ENCODE measurements around the gene RABL6.
A peak's percentile ranks its signal among the peaks of the same experiment; 100 is the strongest.
"Not testable (repeated sequence)": the region's sequence is repeated elsewhere in the genome, so short reads cannot be mapped to it uniquely, and the experiment has no call there.

Gene RABL6

GRCh38 chr9:136794281-136794999 is 13.3 kb upstream of the RABL6 start:
- no peak for DNase-seq (ENCODE audit: low read depth)

- DNase-seq (ENCODE audit: low read depth), result no peak
Measured at GRCh38 chr9:136795000-136795348, 12.8 kb upstream of the RABL6 start.

DNA sequence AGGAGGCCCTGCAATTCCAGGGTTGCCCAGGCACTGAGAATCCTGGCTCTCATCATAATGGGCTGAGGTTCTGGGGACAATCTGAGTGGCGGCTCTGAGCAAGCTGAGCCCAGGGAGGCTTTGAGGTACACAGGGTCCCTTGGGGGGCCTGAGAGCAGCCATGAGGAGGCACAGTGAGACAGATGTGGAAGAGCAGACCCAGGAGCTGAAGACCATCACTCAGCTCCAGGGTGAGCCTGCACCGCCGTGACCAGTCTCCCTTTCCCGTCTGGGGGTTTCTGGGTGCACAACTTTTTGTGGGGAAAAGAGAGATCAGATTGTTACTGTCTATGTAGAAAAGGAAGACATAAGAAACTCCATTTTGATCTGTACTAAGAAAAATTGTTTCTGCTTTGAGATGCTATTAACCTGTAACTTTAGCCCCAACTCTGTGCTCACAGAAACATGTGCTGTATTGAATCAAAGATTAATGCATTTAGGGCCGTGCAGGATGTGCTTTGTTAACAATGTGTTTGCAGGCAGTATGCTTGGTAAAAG is 11.4 kb upstream of the RABL6 start, which contains the start of gene CCDC183:
TSS of gene CCDC183 (plus strand) at position 101 of the 537 bp plus-strand sequence. CDS start at position 161, 60 bp downstream.
- DNase-seq (ENCODE audit: low read depth), result no peak

- DNase-seq (ENCODE audit: low read depth), result not testable (repeated sequence)
Measured at GRCh38 chr9:136796775-136797347, 10.9 kb upstream of the RABL6 start.

- DNase-seq (ENCODE audit: low read depth), result no peak
Measured at GRCh38 chr9:136798708-136799078, 9.1 kb upstream of the RABL6 start.

DNA sequence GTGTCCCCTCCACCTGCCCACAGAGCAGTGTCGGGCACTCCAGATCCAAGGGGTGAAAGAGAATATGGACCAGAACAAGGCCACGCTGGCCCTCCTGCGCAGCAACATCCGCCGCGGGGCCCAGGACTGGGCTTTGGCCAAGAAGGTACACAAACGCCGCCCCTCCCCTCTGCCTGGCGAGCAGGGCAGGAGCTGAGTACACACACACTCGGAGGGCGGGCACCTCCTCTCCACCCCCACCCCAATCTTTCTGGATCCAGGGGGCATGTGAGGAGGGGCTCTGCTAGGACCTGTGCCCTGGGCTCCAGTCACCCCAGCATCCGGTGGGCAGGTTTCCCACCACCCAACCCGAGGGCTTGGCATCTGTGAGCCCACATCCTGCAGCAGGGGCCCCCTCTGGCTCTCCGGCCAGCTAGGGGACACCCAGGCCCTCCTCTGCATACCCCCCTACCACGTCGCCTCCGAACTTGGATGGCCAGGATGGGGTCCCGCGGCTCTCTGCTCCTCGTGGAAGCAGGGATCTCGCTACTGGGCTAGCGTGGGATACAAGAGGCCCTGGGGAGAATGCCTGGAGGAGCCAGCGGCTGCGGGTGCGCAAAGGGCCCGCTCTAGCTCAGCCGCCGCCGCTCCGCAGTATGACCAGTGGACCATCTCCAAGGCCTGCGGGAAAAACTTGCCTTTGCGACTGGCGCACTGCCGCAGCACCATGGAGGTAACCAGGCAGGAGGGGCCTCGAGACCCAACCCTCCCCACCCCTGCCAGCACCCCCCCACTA is 8.5 kb upstream of the RABL6 start:
- no peak for DNase-seq (ENCODE audit: low read depth)

DNA sequence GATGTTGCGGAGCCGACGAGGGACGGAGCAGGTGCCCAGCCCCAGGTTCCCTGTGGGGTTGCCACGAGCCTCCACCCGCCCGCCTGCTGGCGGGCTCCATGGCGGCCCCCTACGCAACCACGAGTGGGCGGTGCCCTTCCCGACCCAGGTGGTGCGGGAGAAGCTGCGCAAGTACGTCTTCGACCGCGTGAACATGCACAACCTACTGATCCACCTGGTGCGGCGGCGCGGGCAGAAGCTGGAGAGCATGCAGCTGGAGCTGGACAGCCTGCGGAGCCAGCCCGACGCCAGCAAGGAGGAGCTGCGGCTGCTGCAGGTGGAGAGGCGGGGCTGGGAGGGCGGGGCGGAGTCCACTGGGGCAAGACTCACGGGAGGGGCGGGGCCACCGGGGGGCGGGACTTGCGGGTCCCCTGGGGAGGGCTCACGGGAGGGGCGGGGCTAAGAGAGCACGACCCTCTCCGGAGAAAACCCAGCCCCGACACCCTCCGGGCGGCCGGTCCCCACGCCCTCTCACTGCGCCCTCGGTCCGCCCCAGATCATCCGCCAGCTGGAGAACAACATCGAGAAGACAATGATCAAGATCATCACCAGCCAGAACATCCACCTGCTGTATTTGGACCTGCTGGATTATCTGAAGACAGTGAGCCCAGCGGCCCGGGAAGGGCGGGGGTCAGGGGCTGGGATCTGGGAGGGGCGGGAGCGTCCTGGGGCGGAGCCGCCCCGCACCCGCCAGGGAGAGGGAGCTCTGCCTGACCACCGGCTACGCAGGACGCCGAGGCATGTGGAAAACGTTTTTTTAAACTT is 7.7 kb upstream of the RABL6 start:
- peak; percentile 81 for DNase-seq (ENCODE audit: low read depth)

GRCh38 chr9:136802321-136802720 is 5.4 kb upstream of the RABL6 start:
- no peak for DNase-seq (ENCODE audit: low read depth)

DNA sequence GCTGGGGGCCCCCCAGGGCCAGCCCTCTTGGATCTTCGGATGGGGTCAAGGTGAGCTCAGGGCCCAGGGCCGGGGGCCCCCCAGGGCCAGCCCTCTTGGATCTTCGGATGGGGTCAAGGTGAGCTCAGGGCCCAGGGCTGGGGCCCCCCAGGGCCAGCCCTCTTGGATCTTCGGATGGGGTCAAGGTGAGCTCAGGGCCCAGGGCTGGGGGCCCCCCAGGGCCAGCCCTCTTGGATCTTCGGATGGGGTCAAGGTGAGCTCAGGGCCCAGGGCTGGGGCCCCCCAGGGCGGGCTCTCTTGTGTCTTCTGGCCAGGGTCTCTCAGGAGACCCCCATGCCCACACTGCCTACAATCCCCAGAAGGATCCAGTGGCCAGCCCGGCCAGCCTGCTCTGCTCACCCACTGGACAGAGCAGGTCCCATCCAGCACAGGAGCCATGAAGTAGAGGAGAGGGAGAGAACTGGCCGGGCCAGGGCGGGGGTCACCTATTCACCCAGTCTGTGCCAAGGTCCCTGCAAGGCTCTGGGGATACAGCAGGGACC is 4.7 kb upstream of the RABL6 start:
- not testable (repeated sequence) for DNase-seq (ENCODE audit: low read depth)

- no peak for DNase-seq (ENCODE audit: low read depth)
Measured at GRCh38 chr9:136803551-136804508, 3.9 kb upstream of the RABL6 start.

DNA sequence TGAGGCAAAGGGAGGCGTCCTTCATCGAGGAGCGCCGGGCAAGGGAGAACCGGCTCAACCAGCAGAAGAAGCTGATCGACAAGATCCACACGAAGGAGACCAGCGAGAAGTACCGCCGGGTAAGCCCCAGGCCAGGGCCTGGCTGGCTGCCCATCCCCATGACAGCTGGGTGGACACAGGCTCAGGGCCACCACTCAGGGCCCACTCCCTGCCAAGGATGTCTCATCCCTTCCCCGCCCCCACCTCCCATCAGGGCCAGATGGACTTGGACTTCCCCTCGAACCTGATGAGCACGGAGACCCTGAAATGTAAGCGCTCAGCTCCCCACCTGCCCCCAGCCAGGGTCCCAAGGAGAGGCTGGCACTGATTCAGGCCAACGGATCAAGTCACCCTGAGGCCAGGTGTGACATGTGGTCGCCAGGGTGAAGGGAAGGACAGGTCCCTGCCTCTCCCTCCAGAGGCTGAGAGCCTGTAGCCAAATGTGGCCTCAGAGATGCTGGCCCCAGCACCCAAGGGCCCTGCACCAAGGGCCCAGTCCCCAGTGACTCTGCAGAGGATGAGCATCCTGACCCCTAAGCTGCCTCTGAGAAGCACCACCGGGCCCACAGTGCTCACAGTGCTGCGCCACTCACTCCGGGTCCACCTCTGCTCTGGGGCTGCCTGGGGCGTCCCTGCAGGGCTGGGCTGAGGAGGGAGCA is 3.1 kb upstream of the RABL6 start:
- no peak for DNase-seq (ENCODE audit: low read depth)

- DNase-seq (ENCODE audit: low read depth), result no peak
Measured at GRCh38 chr9:136805207-136805740, 2.5 kb upstream of the RABL6 start.

DNA sequence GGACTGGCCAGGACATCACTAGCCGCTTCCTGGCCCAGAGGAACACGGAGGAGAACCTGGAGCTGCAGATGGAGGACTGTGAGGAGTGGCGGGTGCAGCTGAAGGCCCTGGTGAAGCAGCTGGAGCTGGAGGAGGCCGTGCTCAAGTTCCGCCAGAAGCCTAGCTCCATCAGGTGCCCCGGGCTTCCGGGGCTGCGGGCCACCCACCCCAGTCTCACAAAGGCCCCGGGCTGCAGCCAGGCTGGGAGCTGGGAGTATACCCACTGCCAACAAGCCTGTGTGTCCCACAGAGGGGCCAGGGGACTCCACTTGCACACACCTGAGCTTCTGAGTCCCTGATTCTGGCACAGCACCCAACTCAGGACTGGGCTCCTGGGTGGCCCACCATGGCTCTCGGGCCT is 1.7 kb upstream of the RABL6 start:
- DNase-seq (ENCODE audit: low read depth), result no peak

DNA sequence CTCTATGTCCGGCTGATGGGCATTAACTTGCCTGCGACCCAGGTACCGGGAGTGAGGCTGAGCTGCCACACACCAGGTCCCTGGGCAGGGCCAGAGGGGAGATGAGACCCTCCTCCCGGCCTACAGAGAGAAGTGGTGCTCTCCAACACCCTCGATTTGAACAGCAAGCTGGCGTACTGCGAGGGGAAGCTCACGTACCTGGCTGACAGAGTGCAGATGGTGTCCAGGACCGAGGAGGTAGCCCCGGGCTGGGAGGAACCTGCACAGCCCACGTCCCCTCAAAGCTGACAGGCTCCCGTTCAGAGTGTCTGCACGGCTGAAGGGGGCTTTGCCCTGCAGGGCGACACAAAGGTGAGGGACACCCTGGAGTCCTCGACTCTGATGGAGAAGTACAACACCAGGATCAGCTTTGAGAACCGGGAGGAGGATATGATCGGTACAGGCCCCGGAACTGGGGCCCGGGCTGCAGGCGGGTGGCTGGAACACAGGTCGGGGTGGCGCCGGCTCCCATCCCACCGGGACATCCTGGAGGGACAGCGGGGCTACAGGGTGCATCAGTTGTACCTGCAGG is 1.0 kb upstream of the RABL6 start:
- DNase-seq (ENCODE audit: low read depth), result no peak

- peak; percentile 30 for DNase-seq (ENCODE audit: low read depth)
Measured at GRCh38 chr9:136808075-136808805, 492 bp downstream of the RABL6 start.

GRCh38 chr9:136808806-136809158 is 1.0 kb downstream of the RABL6 start:
- DNase-seq (ENCODE audit: low read depth), result no peak

DNA sequence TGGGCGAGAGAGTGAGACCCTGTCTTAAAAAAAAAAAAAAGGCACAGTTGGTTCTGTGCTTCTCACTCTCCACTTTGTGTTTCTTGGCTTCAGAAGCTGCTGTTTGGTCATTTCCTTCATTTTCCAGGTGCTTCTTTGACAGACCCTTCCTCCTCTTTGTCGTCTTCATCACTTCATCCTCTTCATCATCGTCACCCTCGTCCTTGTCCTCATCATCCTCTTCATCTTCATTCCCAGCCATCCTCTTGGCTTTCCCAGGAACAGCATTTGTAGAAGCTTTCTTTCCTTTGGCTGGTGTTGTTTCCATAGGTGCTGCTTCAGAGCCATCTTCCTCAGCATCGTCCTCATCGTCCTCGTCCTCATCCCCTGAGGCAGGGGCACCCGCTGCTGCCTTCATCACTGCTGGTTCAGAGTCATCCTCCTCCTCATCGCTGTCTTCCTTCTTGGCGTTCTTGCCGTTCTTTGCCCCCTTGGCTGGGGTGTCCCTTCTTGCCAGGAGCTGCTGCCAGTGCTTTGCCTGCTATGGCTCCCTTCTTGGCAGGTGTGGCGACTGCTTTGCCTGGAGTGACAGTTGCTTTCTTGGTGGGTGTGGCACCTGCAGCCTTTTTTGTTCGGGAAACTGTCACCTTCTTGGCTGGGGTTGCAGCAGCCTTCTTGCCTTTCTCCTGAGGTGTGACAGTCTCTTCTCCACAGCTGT is 7.1 kb downstream of the RABL6 start:
- DNase-seq (ENCODE audit: low read depth), result no peak

DNA sequence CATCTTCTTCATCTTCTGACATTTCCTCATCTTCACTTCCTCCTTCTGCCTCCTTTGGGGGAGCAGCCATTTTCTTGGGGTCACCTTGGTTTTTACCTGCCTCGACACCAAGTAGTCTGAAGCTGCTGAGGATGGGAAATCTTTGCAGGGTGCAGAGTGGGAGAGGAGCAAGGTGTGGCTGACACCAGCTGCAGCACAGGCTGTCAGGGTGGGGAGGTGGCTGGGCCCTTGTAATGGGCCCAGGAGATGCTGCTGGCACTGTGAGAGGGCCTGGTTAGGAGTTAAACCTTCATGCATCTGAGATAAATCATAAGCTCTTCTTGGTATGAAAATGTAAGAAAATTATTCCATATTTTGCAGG is 7.7 kb downstream of the RABL6 start:
- DNase-seq (ENCODE audit: low read depth), result no peak

Measured in stimulated activated CD8-positive, alpha-beta memory T cell treated with anti-CD3 and anti-CD28 coated beads, Interleukin-12 subunit alpha, Interleukin-12 subunit beta, amount 100 ng/mL, for 1 hour (primary cell).